Motor neuron (in vitro differentiated cells): ENCODE results near the gene FAIM. TPM values are rescaled to one million over a fixed set of nuclear protein-coding genes. Genes with fewer than 3 reads are reported as not detected.
"Not testable (repeated sequence)": the region's sequence is repeated elsewhere in the genome, so short reads cannot be mapped to it uniquely, and the experiment has no call there.

Source experiments
- ATAC-seq, 8 experiments: fragments of 200-7000 bp; cut with Tn5 transposase; replicated peaks in 6 of 8; 2 replicates each; pipeline ENCODE4 v1.8.0; 2021; ENCODE audit warnings: mild to moderate bottlenecking in 8 of 8, moderate library complexity in 8 of 8
- H3K27ac ChIP-seq, 2 donors: fragments of 250-450 bp; sonication (Bioruptor Pico); 2 replicates each; pipeline ENCODE4 v1.9.0; 2021; ENCODE audit warnings: antibody characterized with exemption in 2 of 2, mild to moderate bottlenecking in 2 of 2, moderate library complexity in 1 of 2
- H3K4me1 ChIP-seq, 2 donors: fragments of 250-450 bp; sonication (Bioruptor Pico); replicated peaks in 1 of 2; 2 replicates each; pipeline ENCODE4 v1.6.1; 2021; ENCODE audit warnings: antibody characterized with exemption in 2 of 2, mild to moderate bottlenecking in 2 of 2, moderate library complexity in 1 of 2
- H3K4me3 ChIP-seq, 5 donors: fragments of 250-450 bp; sonication (Bioruptor Pico); 2 replicates each; pipeline ENCODE4 v1.9.0; 2021; ENCODE audit warnings: antibody characterized with exemption in 5 of 5, mild to moderate bottlenecking in 5 of 5, moderate library complexity in 4 of 5
- WGBS, 10 experiments: fragments of 450-650 bp; shearing (Covaris generic); methylation state at CpG; one replicate each; pipeline ENCODE4 v1.0.0; 2022; 5-methylcytosine and 5-hydroxymethylcytosine counted together
- in situ Hi-C, 9 experiments: fragments of 400-800 bp; cut with MboI; loops; one replicate each; pipeline ENCODE4 v1.15.0; 2021; ENCODE audit warnings: low sequenced_read_pairs in 9 of 9, low pct_unique_long_range_greater_than_20kb in 2 of 9; ENCODE audit not compliant: unreplicated experiment in 9 of 9
- total RNA-seq, 8 experiments: library from RNA; unstranded; fragments of 300-600 nt; gene quantifications; 2 replicates each; pipeline versions ENCODE4 v1.2.3 to v1.2.4, GENCODE V29; 2022

FAIM gene, protein sequence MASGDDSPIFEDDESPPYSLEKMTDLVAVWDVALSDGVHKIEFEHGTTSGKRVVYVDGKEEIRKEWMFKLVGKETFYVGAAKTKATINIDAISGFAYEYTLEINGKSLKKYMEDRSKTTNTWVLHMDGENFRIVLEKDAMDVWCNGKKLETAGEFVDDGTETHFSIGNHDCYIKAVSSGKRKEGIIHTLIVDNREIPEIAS
- 10 to 100 TPM in 7 of 8 experiments, 1 to 10 TPM in 1; 7.3 to 25.3 (median 12.7) TPM for total RNA-seq

DNA sequence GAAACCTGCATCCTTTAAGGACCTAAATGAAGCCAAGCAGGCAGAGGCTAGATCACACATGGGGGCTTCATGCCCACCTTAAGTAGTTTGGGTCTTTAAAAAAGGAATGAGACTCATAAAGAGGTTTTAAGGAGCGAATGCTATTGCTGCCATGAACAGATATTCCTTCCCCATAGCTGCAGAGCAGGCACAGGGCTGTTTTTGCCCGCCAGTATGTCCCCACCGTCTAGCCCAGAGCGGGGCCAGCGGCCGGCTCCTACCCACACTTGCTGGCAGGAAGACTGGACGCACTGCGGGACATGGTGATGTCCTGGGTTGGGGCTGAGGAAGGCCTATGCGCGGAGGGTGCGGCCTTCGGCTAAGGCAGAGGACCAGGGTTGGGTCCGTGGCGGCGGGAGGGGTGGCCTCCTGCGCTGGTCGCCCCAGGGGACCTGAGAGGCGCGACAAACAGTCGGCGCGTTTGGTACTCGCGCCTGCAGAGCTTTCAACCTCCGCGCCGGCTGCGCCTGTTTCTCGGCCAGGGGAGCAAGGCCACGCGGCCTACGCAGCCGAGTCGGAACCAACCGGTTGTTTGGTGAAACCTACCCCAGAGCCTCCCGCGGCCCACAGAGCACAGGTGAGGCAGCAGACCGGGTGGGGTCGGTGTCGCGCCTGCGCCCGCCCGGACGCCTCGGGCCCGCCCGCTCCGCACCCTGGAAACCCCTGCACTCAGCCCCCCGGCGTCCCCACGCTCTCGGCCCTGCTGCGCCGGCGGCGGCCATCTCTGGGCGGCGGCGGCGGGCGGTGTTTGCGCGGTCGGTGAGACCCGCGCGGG is at the start of gene FAIM:
Gene FAIM (plus strand): TSS at position 450 of the 814 bp plus-strand sequence. CDS start 10,956 bp downstream, outside the sequence.
- Histone ChIP-seq H3K27ac (peak within 1 kb of the TSS; percentile 90 to 94), H3K4me3 (peak within 1 kb of the TSS; percentile 45 to 83 (median 61)), H3K4me1 (peaks cover 5 to 10% of the 10 kb centered on the region in 2 donors)
- in situ Hi-C loops, result loop anchor here in 2 of 9 experiments (25.0 kb wide), 1 partner anchor 304 kb away; no protein-coding TSS in a partner anchor
- peak; percentile 81 to 91 (median 88) for ATAC-seq
- 0 to 100% (median 81%) methylated on average over 1 to 5 of the region's 68 CpGs; no CpG with 5 or more reads in 4 of the 10 experiments for WGBS, 10 experiments

DNA sequence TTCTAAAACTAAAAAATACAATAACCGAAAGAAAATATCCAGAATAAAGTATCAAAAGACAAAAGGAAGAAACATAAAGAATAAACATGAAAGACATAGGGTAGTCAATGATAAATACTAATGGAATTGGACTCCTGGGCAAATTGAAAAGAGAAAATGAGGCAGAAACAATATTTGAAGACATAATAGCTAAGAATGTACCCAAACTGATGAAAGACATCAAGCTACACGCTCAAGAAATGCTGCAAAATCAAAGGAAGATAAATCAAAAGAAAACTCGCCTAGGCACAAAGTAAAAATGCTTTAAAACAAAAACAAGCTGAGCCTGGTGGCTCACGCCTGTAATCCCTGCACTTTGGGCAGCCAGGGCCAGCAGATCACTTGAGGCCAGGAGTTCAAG is 49.4 kb upstream of the FAIM start:
- Histone ChIP-seq H3K4me3 (no peak overlapping the region), H3K27ac (no peak overlapping the region), H3K4me1 (no peaks in the 10 kb centered on the region)
- in situ Hi-C loops, result no loop called here
- WGBS, 10 experiments, result 50 to 88% (median 69%) methylated on average over 2 to 4 of the region's 4 CpGs
- no peak for ATAC-seq

DNA sequence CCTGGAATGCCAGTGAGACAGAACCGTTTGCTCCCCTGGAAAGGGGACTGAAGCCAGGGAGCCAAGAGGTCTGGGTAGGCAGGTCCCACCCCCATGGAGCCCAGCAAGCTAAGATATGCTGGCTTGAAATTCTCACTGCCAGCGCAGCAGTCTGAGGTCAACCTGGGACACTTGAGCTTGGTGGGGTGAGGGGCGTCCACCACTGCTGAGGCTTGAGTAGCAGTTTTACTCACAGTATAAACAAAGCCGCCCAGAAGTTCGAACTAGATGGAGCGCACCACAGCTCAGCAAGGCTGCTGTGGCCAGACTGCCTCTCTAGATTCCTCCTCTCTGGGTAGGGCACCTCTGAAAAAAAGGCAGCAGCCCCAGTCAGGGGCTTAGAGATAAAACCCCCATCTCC is 48.1 kb upstream of the FAIM start:
- H3K27ac ChIP-seq, result no peak overlapping the region
- no peak for ATAC-seq
- WGBS, 10 experiments, result 80 to 100% (median 94%) methylated on average over 1 to 5 of the region's 6 CpGs; no CpG with 5 or more reads in 4 of the 10 experiments
- no peak overlapping the region for H3K4me3 ChIP-seq
- in situ Hi-C loops, result no loop called here
- no peaks in the 10 kb centered on the region for H3K4me1 ChIP-seq

DNA sequence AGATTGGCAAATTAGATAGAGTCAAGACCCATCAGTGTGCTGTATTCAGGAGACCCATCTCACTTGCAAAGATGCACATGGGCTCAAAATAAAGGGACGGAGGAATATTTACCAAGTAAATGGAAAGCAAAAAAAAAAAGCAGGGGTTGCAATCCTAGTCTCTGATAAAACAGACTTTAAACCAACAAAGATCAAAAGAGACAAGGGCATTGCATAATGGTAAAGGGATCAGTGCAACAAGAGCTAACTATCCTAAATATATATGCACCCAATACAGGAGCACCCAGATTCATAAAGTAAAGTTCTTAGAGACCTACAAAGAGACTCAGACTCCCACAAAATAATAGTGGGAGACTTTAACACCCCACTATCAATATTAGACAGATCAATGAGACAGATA is 45.7 kb upstream of the FAIM start:
- ATAC-seq, H3K4me1 ChIP-seq, H3K4me3 ChIP-seq, H3K27ac ChIP-seq, in situ Hi-C loops: not testable (repeated sequence)
- WGBS, 10 experiments, result 83 to 100% (median 100%) methylated on average over 1 of the region's 1 CpG; no CpG with 5 or more reads in 2 of the 10 experiments

DNA sequence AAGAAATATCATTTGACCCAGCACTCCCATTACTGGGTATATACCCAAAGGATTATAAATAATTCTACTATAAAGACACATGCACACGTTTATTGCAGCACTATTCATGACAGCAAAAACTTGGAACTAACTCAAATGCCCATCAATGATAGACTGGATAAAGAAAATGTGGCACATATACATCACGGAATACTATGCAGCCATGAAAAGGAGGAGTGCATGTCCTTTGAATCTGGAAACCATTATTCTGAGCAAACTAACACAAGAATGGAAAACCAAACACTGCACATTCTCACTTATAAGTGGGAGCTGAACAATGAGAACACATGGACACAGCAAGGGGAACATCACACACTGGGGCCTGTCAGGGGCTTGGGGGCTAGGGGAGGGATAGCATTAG is 42.3 kb upstream of the FAIM start:
- ATAC-seq, H3K27ac ChIP-seq, H3K4me3 ChIP-seq, in situ Hi-C loops, H3K4me1 ChIP-seq: not testable (repeated sequence)
- 0 to 100% (median 51%) methylated on average over 1 to 2 of the region's 2 CpGs; no CpG with 5 or more reads in 6 of the 10 experiments for WGBS, 10 experiments

DNA sequence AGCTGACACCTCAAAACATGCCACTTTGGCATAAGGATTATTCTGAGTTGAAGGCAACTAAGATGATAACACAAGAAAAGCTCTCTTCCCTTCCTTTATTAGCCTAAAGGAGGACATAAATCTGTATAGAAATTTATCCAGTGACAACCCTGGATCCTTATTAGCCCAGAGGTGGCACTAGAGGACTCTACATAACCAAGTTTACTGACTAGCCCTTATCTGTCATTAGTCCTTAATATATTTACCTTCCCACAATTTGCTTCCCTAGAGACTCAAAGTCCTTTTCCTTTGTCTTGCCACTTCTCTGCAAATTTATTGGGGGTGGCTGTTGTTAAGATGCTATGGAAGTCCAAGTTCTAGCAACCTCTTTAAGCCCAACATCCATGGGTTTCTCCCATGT is 41.2 kb upstream of the FAIM start:
- Histone ChIP-seq H3K4me3 (no peak overlapping the region), H3K27ac (no peak overlapping the region), H3K4me1 (no peaks in the 10 kb centered on the region)
- ATAC-seq, result no peak
- in situ Hi-C loops, result no loop called here

DNA sequence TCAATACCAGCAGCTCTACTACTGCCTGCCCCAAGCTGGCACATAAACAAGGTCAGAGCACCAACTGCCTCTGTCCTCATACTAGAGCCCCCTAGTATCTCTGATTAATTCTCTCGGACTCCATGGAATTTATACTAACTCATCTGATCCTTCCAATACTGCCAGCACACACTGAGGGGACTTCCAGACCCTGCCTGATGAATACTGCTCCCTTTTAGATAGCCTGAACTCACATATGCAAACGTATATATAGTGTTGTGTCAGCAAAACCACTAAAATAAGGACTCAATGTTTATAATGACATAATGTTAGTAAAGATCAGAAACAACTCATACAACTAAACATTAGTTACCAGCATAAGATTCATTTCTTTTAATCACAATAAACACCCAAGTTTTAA is 39.5 kb upstream of the FAIM start:
- in situ Hi-C loops, result no loop called here
- Histone ChIP-seq H3K27ac (no peak overlapping the region), H3K4me3 (no peak overlapping the region), H3K4me1 (no peaks in the 10 kb centered on the region)
- WGBS, 10 experiments, result 50 to 100% (median 96%) methylated on average over 1 to 2 of the region's 2 CpGs; no CpG with 5 or more reads in 4 of the 10 experiments
- ATAC-seq, result no peak

DNA sequence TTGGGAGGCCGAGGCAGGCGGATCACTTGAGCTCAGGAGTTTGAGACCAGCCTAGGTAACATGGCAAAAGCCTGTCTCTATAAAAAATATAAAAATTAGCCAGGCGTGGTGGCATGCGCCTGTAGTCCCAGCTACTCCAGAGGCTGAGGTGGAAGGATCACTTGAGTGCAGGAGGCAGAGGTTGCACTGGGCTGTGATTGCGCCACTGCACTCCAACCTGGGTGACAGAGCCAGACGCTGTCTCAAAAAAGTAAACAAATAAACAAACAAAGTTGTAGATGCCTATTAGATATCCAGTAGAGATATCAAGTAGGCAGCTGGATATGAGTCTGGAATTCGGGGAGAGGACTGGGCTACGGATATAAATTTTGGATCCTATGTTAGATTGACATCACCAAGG is 38.9 kb upstream of the FAIM start:
- H3K4me1 ChIP-seq, ATAC-seq, H3K4me3 ChIP-seq, in situ Hi-C loops, H3K27ac ChIP-seq: not testable (repeated sequence)
- WGBS, 10 experiments, result 87 to 100% (median 95%) methylated on average over 2 to 8 of the region's 8 CpGs; no CpG with 5 or more reads in 1 of the 10 experiments

DNA sequence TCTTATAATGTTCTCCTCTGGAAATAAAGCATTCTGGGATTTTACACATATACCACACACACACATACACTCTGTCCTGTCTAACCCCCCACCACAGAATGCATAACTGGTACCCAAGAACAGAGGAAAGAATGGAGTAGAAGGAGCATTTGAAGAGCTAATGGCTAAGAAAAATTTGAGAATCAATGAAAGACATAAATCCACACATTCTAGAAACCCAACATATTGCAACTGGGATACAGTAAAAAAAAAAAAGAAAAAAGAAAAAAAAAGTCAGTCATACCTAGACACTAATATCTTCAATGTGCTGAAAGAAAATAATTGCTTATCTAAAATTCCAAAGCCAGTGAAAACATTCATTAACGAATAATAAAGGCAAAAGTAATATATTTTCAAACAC is 35.4 kb upstream of the FAIM start:
- 38 to 100% (median 80%) methylated on average over 1 of the region's 1 CpG; no CpG with 5 or more reads in 1 of the 10 experiments for WGBS, 10 experiments
- Histone ChIP-seq H3K4me1 (no peaks in the 10 kb centered on the region), H3K27ac (no peak overlapping the region), H3K4me3 (no peak overlapping the region)
- in situ Hi-C loops, result no loop called here
- ATAC-seq, result no peak

DNA sequence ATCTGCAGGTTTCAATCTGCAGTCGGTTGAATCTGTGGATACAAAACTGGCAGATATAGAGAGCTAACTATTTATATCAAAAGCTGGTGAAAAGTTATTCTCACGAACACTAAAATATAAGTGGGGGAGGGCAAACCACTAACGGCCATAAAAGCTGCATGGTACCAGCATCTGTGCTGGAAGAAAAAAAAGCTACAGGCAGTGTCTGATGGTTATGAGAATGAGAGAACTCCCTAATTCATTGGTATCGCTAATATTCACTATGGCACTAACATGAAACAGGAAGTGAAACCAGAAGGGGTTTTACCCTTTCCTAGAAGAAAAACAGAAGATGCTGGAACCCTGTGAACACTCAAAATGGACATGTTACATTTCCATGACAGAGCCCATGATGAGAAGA is 30.4 kb upstream of the FAIM start:
- 33 to 100% (median 100%) methylated on average over 1 to 4 of the region's 4 CpGs for WGBS, 10 experiments
- Histone ChIP-seq H3K27ac (no peak overlapping the region), H3K4me1 (peaks cover 0 to 9% of the 10 kb centered on the region in 2 donors), H3K4me3 (no peak overlapping the region)
- no peak for ATAC-seq
- in situ Hi-C loops, result loop anchor here in 3 of 9 experiments (25.0 kb wide), 1 partner anchor 334 kb away; no protein-coding TSS in a partner anchor

DNA sequence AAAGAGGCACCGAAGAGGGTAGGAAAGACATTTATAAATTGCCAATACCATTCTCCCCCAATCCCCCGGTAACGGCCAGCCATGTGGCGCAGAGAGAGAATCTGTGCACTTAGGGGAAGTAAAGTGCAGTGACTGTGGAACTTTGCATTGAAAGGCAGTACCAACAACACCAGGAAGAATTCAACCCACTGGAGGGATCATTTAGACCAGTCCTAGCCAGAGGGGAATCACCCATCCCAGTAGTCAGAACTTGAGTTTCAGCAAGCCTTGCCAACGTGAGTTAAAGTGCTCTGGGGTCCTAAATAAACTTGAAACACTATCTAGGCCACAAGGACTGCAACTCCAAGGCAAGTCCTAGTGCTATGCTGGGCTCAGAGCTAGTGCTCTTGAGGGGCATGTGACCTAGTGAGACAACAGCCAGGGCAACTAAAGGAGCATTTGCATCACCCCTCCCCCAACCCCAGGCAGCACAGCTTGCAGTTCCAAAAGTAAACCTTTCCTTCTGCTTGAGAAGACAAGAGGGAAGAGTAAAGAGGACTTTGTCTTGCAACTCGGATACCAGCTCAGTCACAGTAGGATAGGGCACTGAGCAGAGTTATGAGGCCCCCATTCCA is 29.5 kb upstream of the FAIM start:
- peak in 3 of 8 experiments; percentile 51 to 59 (median 55) for ATAC-seq
- WGBS, 10 experiments, result 62 to 100% (median 94%) methylated on average over 1 to 6 of the region's 6 CpGs; no CpG with 5 or more reads in 2 of the 10 experiments
- H3K4me3 ChIP-seq, result no peak overlapping the region
- in situ Hi-C loops, result loop anchor here in 3 of 9 experiments (25.0 kb wide), 1 partner anchor 333 kb away; no protein-coding TSS in a partner anchor
- H3K27ac ChIP-seq, result no peak overlapping the region
- peaks cover 0 to 9% of the 10 kb centered on the region in 2 donors for H3K4me1 ChIP-seq

DNA sequence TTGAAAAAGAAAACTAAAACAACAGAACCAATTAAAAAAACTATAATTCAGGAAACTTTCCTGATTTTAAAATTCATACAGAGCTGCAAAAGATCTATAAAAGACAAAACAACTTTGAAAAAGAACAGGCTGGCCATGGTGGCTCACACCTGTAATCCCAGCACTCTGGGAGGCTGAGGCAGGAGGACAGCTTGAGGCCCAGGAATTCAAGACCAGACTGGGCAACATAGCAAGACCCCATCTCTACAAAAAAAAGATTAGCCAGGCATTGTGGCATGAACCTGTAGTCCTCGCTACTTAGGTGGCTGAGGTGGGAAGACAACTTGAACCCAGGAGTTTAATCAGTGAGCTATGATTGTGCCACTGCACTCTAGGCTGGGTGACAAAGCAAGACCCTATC is 21.2 kb upstream of the FAIM start:
- no peak for ATAC-seq
- WGBS, 10 experiments, result 50 to 100% (median 100%) methylated on average over 1 of the region's 1 CpG; no CpG with 5 or more reads in 2 of the 10 experiments
- peaks cover 2 to 3% of the 10 kb centered on the region in 2 donors for H3K4me1 ChIP-seq
- in situ Hi-C loops, result loop anchor here in 3 of 9 experiments (25.0 kb wide), 1 partner anchor 325 kb away; no protein-coding TSS in a partner anchor
- H3K4me3 ChIP-seq, result no peak overlapping the region
- H3K27ac ChIP-seq, result no peak overlapping the region

DNA sequence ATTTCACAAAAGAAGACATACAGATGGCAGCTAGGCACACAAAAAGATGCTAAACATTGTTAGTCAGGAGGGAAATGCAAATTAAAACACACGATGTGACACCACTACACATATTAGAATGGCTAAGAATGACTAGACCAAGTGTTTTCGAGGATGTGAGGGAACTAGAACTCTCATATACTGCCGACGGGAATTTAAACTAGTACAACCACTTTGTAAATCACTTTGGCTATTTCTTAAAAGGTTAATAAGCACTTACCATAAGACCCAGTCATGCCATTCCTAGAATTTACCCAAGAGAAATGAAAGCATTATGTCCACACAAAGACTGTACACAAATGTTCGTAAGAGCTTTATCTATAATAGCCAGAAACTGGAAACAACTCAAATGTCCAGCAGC is 20.1 kb upstream of the FAIM start:
- in situ Hi-C loops, result loop anchor here in 3 of 9 experiments (25.0 kb wide), 1 partner anchor 324 kb away; no protein-coding TSS in a partner anchor
- Histone ChIP-seq H3K27ac (no peak overlapping the region), H3K4me1 (peaks cover 10 to 12% of the 10 kb centered on the region in 2 donors), H3K4me3 (no peak overlapping the region)
- ATAC-seq, result no peak
- 67 to 100% (median 82%) methylated on average over 1 to 5 of the region's 5 CpGs for WGBS, 10 experiments
